ENCODE measurements around the gene POU6F2. TPM values are rescaled to one million over a fixed set of nuclear protein-coding genes. Genes with fewer than 3 reads are reported as not detected.
A peak's percentile ranks its signal among the peaks of the same experiment; 100 is the strongest.

POU6F2 gene
- total and polyA plus RNA-seq, 2 donors (not counting 1 experiment from before 2014, with no cell fraction given), result 0.47 TPM; not detected in 1

GRCh38 chr7:39507866-39508551, 530.3 kb downstream of the POU6F2 start:
- no peak overlapping the region for H3K27ac Mint-ChIP-seq
- H3K9me3 ChIP-seq (ENCODE audit: control extremely low read depth in 1 of 3, control insufficient read depth in 2 of 3, insufficient read depth in 1 of 3, low read length in 2 of 3), result no peaks in the 10 kb centered on the region
- intact Hi-C loops (cut with micrococcal nuclease), result no loop called here

DNA sequence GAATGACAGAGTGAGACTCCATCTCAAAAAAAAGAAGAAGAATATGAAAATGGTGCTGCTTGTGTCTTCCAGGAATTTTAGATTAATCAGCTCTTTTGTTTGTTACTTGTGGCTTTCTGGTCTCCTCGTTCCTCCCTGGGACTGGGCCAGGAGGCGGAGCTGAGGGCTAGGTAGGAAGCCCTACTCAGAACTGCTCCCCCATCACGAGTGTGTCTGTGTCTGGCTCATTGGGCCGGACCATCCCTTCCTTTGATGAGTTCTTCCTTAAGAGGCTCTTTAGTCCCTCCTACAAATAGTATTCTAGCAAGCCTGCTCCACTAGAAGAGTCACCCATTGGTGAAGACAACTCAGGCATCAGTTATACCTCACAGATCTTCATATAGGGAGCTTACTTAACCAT, 531.7 kb downstream of the POU6F2 start:
- H3K27ac Mint-ChIP-seq, result no peak overlapping the region
- H3K27ac ChIP-seq (ENCODE audit: low read length in 2 of 2), result no peak overlapping the region
- no peak overlapping the region for H2AFZ ChIP-seq (ENCODE audit: insufficient read depth, low read depth, low read length, poor library complexity, severe bottlenecking)
- no peaks in the 10 kb centered on the region for H3K27me3 ChIP-seq (replicated peaks in 1 of 4; ENCODE audit: control extremely low read depth in 1 of 4, control insufficient read depth in 3 of 4, insufficient read depth in 4 of 4, low read length in 3 of 4)
- no peak for ATAC-seq (ENCODE audit: low read depth)
- ChIA-PET CTCF (no interaction called here), POLR2A (no interaction called here)
- H3K9me3 Mint-ChIP-seq (ENCODE audit: insufficient read depth), result no peaks in the 10 kb centered on the region
- H3K4me1 Mint-ChIP-seq, result peaks cover 9% of the 10 kb centered on the region
- intact Hi-C loops (cut with micrococcal nuclease), result no loop called here
- 30% methylated on average over 4 of the region's 4 CpGs for WGBS (ENCODE audit: insufficient coverage)
- DNase-seq, result no peak
- TF ChIP-seq, protein P1, sequence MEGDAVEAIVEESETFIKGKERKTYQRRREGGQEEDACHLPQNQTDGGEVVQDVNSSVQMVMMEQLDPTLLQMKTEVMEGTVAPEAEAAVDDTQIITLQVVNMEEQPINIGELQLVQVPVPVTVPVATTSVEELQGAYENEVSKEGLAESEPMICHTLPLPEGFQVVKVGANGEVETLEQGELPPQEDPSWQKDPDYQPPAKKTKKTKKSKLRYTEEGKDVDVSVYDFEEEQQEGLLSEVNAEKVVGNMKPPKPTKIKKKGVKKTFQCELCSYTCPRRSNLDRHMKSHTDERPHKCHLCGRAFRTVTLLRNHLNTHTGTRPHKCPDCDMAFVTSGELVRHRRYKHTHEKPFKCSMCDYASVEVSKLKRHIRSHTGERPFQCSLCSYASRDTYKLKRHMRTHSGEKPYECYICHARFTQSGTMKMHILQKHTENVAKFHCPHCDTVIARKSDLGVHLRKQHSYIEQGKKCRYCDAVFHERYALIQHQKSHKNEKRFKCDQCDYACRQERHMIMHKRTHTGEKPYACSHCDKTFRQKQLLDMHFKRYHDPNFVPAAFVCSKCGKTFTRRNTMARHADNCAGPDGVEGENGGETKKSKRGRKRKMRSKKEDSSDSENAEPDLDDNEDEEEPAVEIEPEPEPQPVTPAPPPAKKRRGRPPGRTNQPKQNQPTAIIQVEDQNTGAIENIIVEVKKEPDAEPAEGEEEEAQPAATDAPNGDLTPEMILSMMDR (IDR thresholded peaks at IDR 0.05), result no peak
- no peak for TF ChIP-seq EZH2 (IDR thresholded peaks at IDR 0.05; ENCODE audit: borderline replicate concordance, insufficient read depth, low read depth, low read length, poor library complexity, severe bottlenecking)
- H3K79me2 ChIP-seq (ENCODE audit: control insufficient read depth, insufficient read depth, low read length), result no peaks in the 10 kb centered on the region
- H3K27me3 Mint-ChIP-seq, result no peaks in the 10 kb centered on the region
- H3K4me3 Mint-ChIP-seq, result no peak overlapping the region
- no peak overlapping the region for H3K9ac ChIP-seq (ENCODE audit: low read length)
- H3K4me2 ChIP-seq (replicated peaks; ENCODE audit: low read depth, low read length, poor library complexity, severe bottlenecking), result no peak overlapping the region
- H3K4me1 ChIP-seq (ENCODE audit: control insufficient read depth in 2 of 2, insufficient read depth in 2 of 2, low read length in 2 of 2), result peaks cover 8 to 10% of the 10 kb centered on the region in 2 donors
- no peaks in the 10 kb centered on the region for H4K20me1 ChIP-seq (ENCODE audit: control insufficient read depth, insufficient read depth, low read length, poor library complexity, severe bottlenecking)
- no peaks in the 10 kb centered on the region for H3K9me3 ChIP-seq (ENCODE audit: control extremely low read depth in 1 of 3, control insufficient read depth in 2 of 3, insufficient read depth in 1 of 3, low read length in 2 of 3)
- no peak overlapping the region for H3K4me3 ChIP-seq (ENCODE audit: control extremely low read depth in 1 of 5, extremely low read depth in 1 of 5, insufficient read depth in 1 of 5, low read depth in 2 of 5, low read length in 4 of 5)
- H3K36me3 ChIP-seq (replicated peaks in 1 of 2; ENCODE audit: control extremely low read depth in 1 of 2, control insufficient read depth in 1 of 2, extremely low read depth in 1 of 2, insufficient read depth in 2 of 2, low read length in 1 of 2), result no peaks in the 10 kb centered on the region

More at GRCh38 chr7:39507866-39508551, 530.3 kb downstream of the POU6F2 start:
- Histone ChIP-seq H3K4me1 (ENCODE audit: control insufficient read depth in 2 of 2, insufficient read depth in 2 of 2, low read length in 2 of 2) (peaks cover 8 to 10% of the 10 kb centered on the region in 2 donors), H2AFZ (ENCODE audit: insufficient read depth, low read depth, low read length, poor library complexity, severe bottlenecking) (peak overlapping the region; percentile 67), H3K79me2 (ENCODE audit: control insufficient read depth, insufficient read depth, low read length) (no peaks in the 10 kb centered on the region), H4K20me1 (ENCODE audit: control insufficient read depth, insufficient read depth, low read length, poor library complexity, severe bottlenecking) (no peaks in the 10 kb centered on the region), H3K27me3 (replicated peaks in 1 of 4; ENCODE audit: control extremely low read depth in 1 of 4, control insufficient read depth in 3 of 4, insufficient read depth in 4 of 4, low read length in 3 of 4) (no peaks in the 10 kb centered on the region), H3K4me3 (ENCODE audit: control extremely low read depth in 1 of 5, extremely low read depth in 1 of 5, insufficient read depth in 1 of 5, low read depth in 2 of 5, low read length in 4 of 5) (no peak overlapping the region), H3K27ac (ENCODE audit: low read length in 2 of 2) (no peak overlapping the region), H3K4me2 (replicated peaks; ENCODE audit: low read depth, low read length, poor library complexity, severe bottlenecking) (peak overlapping the region; percentile 51), H3K9ac (ENCODE audit: low read length) (no peak overlapping the region), H3K36me3 (replicated peaks in 1 of 2; ENCODE audit: control extremely low read depth in 1 of 2, control insufficient read depth in 1 of 2, extremely low read depth in 1 of 2, insufficient read depth in 2 of 2, low read length in 1 of 2) (no peaks in the 10 kb centered on the region)
- ATAC-seq (ENCODE audit: low read depth), result peak; percentile 39
- H3K9me3 Mint-ChIP-seq (ENCODE audit: insufficient read depth), result no peaks in the 10 kb centered on the region
- peaks cover 9% of the 10 kb centered on the region for H3K4me1 Mint-ChIP-seq
- 17% methylated on average over 6 of the region's 8 CpGs for WGBS (ENCODE audit: insufficient coverage)
- no peak for TF ChIP-seq EZH2 (IDR thresholded peaks at IDR 0.05; ENCODE audit: borderline replicate concordance, insufficient read depth, low read depth, low read length, poor library complexity, severe bottlenecking)
- TF ChIP-seq, protein P1 (IDR thresholded peaks at IDR 0.05), result no peak
- no peaks in the 10 kb centered on the region for H3K27me3 Mint-ChIP-seq
- ChIA-PET CTCF (no interaction called here), POLR2A (no interaction called here)
- no peak overlapping the region for H3K4me3 Mint-ChIP-seq
- peak; percentile 27 for DNase-seq
